WERI-Rb-1 (cell line): ENCODE results near the gene TIMM17B.

Experiments used
- DNase-seq: peaks from one replicate; pipeline ENCODE4 v3.0.0-alpha.2; 2020
- H3K27ac ChIP-seq: fragments of 250-450 bp; sonication (Bioruptor Pico); 2 replicates; pipeline ENCODE4 v1.5.1; 2020; ENCODE audit warnings: mild to moderate bottlenecking, moderate library complexity
- H3K27me3 ChIP-seq: fragments of 250-450 bp; sonication (Bioruptor Pico); 2 replicates; pipeline ENCODE4 v1.5.1; 2021; ENCODE audit warnings: mild to moderate bottlenecking, low read depth, moderate library complexity; ENCODE audit not compliant: insufficient read depth, severe bottlenecking
- H3K36me3 ChIP-seq: fragments of 250-450 bp; sonication (Bioruptor Pico); 2 replicates; pipeline ENCODE4 v1.5.1; 2020; ENCODE audit warnings: mild to moderate bottlenecking, moderate library complexity
- H3K4me3 ChIP-seq: 2 replicates; pipeline ENCODE4 v1.5.1; 2011; ENCODE audit warnings: low read depth, mild to moderate bottlenecking, control low read depth, low read length
- H3K9me3 ChIP-seq: fragments of 250-450 bp; sonication (Bioruptor Pico); 2 replicates; pipeline ENCODE4 v1.5.1; 2021; ENCODE audit warnings: mild to moderate bottlenecking, moderate library complexity; ENCODE audit not compliant: severe bottlenecking
- TF ChIP-seq, protein P1 (sequence below): IDR thresholded peaks from 2 replicates; pipeline ENCODE4 v1.5.1; 2011; ENCODE audit warnings: low read depth, mild to moderate bottlenecking, control low read depth, inconsistent platforms, low read length

Gene TIMM17B

GRCh38 chrX:48933757-48934156 is 36.2 kb upstream of the TIMM17B start:
- no peak for DNase-seq
- H3K4me3 ChIP-seq: no peak overlapping the region
- H3K27ac ChIP-seq: no peak overlapping the region
- TF ChIP-seq, protein P1, sequence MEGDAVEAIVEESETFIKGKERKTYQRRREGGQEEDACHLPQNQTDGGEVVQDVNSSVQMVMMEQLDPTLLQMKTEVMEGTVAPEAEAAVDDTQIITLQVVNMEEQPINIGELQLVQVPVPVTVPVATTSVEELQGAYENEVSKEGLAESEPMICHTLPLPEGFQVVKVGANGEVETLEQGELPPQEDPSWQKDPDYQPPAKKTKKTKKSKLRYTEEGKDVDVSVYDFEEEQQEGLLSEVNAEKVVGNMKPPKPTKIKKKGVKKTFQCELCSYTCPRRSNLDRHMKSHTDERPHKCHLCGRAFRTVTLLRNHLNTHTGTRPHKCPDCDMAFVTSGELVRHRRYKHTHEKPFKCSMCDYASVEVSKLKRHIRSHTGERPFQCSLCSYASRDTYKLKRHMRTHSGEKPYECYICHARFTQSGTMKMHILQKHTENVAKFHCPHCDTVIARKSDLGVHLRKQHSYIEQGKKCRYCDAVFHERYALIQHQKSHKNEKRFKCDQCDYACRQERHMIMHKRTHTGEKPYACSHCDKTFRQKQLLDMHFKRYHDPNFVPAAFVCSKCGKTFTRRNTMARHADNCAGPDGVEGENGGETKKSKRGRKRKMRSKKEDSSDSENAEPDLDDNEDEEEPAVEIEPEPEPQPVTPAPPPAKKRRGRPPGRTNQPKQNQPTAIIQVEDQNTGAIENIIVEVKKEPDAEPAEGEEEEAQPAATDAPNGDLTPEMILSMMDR: no peak
- peaks cover 14% of the 10 kb centered on the region for H3K36me3 ChIP-seq
- H3K9me3 ChIP-seq: no peaks in the 10 kb centered on the region
- no peaks in the 10 kb centered on the region for H3K27me3 ChIP-seq

GRCh38 chrX:48927736-48928382 is 30.3 kb upstream of the TIMM17B start:
- H3K9me3 ChIP-seq: no peaks in the 10 kb centered on the region
- peak overlapping the region; percentile 49 for H3K27ac ChIP-seq
- H3K36me3 ChIP-seq: peaks cover 10% of the 10 kb centered on the region
- H3K27me3 ChIP-seq: no peaks in the 10 kb centered on the region
- no peak overlapping the region for H3K4me3 ChIP-seq
- TF ChIP-seq, protein P1: no peak
- peak; percentile 43 for DNase-seq

GRCh38 chrX:48927123-48927522 is 29.6 kb upstream of the TIMM17B start:
- H3K9me3 ChIP-seq: no peaks in the 10 kb centered on the region
- H3K36me3 ChIP-seq: peaks cover 10% of the 10 kb centered on the region
- DNase-seq: peak; percentile 17
- H3K4me3 ChIP-seq: no peak overlapping the region
- H3K27ac ChIP-seq: peak overlapping the region; percentile 49
- TF ChIP-seq, protein P1: no peak
- no peaks in the 10 kb centered on the region for H3K27me3 ChIP-seq

DNA sequence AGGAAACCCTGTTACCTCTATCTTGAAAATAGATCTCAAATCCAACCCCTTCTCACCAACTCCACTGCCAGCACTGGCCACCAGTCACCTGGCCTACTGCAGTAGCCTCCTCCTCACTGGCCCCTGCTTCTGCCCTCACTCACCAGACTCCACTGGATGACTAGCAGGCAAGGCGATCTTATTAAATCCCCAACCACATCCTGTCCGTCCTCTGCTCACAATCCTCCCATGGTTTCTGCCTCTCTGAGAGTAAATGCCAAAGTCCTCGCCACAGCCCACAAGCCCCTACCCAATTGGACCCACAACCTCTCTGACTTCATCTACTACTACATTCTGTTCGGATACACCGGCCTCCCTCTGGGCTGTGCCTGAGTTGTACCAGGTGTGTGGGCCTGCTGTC is 26.7 kb upstream of the TIMM17B start:
- H3K36me3 ChIP-seq: peaks cover 5% of the 10 kb centered on the region
- no peak for DNase-seq
- H3K9me3 ChIP-seq: no peaks in the 10 kb centered on the region
- H3K4me3 ChIP-seq: no peak overlapping the region
- TF ChIP-seq, protein P1: no peak
- H3K27me3 ChIP-seq: no peaks in the 10 kb centered on the region
- H3K27ac ChIP-seq: no peak overlapping the region

GRCh38 chrX:48923771-48924170 is 26.2 kb upstream of the TIMM17B start:
- no peak overlapping the region for H3K27ac ChIP-seq
- no peaks in the 10 kb centered on the region for H3K27me3 ChIP-seq
- DNase-seq: no peak
- no peak overlapping the region for H3K4me3 ChIP-seq
- TF ChIP-seq, protein P1: no peak
- H3K36me3 ChIP-seq: peaks cover 5% of the 10 kb centered on the region
- H3K9me3 ChIP-seq: peaks cover under 1% of the 10 kb centered on the region

DNA sequence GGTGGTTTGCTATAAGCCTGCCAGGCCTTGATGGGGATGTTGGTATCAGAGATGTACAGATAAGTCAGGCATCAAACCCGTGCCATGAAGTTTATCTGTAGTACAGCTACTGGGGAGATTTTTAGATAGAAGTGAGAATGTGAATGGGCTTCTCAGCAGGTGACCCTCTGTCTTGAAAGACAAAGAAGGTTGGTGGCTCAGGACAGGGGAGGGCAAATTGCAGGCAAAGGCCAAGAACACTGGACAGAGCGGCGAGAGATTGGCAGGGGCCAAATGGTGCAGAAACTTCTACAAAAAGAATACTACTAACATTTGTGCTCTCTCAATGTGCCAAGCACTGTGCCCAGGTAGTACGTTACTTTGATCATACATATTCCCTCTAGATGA is 23.1 kb upstream of the TIMM17B start:
- DNase-seq: no peak
- Histone ChIP-seq H3K27ac (no peak overlapping the region), H3K4me3 (no peak overlapping the region), H3K9me3 (peaks cover 10% of the 10 kb centered on the region), H3K27me3 (no peaks in the 10 kb centered on the region), H3K36me3 (peaks cover 5% of the 10 kb centered on the region)
- TF ChIP-seq, protein P1: no peak
